Brain microvascular endothelial cell (primary cell): Measurements from ENCODE around the gene DOCK2.

Experiments
- DNase-seq: peaks from one replicate; pipeline ENCODE4 v3.0.0-alpha.2; 2020
- H3K27ac ChIP-seq: fragments of 250-450 bp; sonication (Bioruptor Pico); 2 replicates; pipeline ENCODE4 v1.5.1; 2020; ENCODE audit warnings: mild to moderate bottlenecking, moderate library complexity
- H3K27me3 ChIP-seq: fragments of 250-450 bp; sonication (Bioruptor Pico); replicated peaks from 2 replicates; pipeline ENCODE4 v1.5.1; 2020; ENCODE audit warnings: mild to moderate bottlenecking
- H3K36me3 ChIP-seq: fragments of 250-450 bp; sonication (Bioruptor Pico); replicated peaks from 2 replicates; pipeline ENCODE4 v1.5.1; 2020; ENCODE audit warnings: mild to moderate bottlenecking
- H3K4me3 ChIP-seq: 2 replicates; pipeline ENCODE4 v1.5.1; 2011; ENCODE audit warnings: low read depth, mild to moderate bottlenecking, control low read depth, low read length, moderate library complexity
- in situ Hi-C: cut with HindIII; loops from 2 replicates; pipeline ENCODE4 v1.10.0; 2017; ENCODE audit warnings: low sequenced_read_pairs, low pct_ligation_motif_present
- TF ChIP-seq, protein P1 (sequence below): IDR thresholded peaks from 2 replicates; pipeline ENCODE4 v1.5.1; 2011; ENCODE audit warnings: low read depth, mild to moderate bottlenecking, moderate library complexity, low read length, control low read depth, inconsistent platforms; ENCODE audit errors: missing control alignments

Gene DOCK2

DNA sequence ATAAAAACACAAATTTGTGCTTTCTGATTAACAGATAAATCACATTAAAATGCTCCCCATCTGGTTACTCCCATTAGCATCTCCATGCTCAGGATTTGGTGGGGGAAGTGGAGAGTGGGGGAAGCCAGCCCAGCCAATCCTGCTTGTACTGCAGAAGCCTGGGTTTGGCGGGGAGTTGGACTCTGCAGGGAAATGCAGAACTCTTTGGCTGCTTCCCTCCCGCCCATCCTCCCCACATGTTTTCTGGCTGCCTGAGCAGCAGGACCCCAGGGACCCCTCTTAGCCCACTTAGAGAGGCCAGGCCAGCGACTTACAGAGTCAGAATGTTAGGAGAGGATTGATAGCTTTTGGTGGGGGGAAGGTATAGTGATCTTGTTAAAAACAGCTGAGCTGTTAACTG is 409.2 kb downstream of the DOCK2 start:
- in situ Hi-C loops: no loop called here

DNA sequence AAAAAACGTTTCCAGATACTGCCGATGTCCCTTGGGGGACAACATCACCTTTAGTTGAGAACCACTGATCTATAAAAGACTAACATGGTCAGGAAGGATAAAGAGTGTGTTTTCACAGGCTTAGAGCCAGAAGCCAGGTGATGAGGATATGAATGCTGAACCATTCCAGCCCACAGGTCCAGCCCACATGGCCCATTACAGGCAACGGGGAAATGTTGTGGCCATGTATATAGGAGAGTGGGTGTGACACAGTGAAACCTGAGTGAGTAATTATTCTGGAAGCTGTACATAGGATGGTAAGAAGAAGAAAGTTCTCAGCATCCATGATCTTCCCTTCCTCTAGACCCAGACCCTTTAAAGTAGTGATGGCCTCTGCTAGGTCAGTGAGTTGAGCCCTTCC is 412.6 kb downstream of the DOCK2 start:
- DNase-seq: no peak
- Histone ChIP-seq H3K36me3 (no peaks in the 10 kb centered on the region), H3K27me3 (no peaks in the 10 kb centered on the region), H3K27ac (no peak overlapping the region), H3K4me3 (no peak overlapping the region)
- in situ Hi-C loops: no loop called here
- TF ChIP-seq, protein P1, sequence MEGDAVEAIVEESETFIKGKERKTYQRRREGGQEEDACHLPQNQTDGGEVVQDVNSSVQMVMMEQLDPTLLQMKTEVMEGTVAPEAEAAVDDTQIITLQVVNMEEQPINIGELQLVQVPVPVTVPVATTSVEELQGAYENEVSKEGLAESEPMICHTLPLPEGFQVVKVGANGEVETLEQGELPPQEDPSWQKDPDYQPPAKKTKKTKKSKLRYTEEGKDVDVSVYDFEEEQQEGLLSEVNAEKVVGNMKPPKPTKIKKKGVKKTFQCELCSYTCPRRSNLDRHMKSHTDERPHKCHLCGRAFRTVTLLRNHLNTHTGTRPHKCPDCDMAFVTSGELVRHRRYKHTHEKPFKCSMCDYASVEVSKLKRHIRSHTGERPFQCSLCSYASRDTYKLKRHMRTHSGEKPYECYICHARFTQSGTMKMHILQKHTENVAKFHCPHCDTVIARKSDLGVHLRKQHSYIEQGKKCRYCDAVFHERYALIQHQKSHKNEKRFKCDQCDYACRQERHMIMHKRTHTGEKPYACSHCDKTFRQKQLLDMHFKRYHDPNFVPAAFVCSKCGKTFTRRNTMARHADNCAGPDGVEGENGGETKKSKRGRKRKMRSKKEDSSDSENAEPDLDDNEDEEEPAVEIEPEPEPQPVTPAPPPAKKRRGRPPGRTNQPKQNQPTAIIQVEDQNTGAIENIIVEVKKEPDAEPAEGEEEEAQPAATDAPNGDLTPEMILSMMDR: no peak

More for the DNA sequence above, 409.2 kb downstream of the DOCK2 start:
- DNase-seq: no peak
- Histone ChIP-seq H3K27ac (no peak overlapping the region), H3K27me3 (no peaks in the 10 kb centered on the region), H3K36me3 (no peaks in the 10 kb centered on the region), H3K4me3 (no peak overlapping the region)
- TF ChIP-seq, protein P1: no peak

DNA sequence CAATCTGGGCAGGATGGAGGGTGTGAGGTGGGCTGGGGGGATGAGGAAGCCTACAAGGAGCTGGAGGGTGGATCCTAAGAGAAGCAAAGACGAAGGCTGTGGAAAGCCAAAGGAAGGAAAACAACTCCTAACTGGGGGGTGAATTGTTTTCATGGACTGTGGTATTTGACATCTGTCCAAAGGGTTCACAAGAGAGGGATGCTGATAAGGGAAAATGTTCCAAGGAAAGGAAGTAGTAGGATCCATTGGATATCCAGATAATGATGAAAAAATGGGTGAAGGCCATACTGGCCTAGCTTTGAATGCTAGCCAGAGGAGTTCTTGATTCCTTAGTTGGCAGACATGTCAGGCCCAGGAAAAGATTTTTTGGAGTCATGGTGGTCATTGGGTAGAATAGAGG is 416.8 kb downstream of the DOCK2 start:
- TF ChIP-seq, protein P1: no peak
- in situ Hi-C loops: no loop called here
- Histone ChIP-seq H3K27ac (no peak overlapping the region), H3K4me3 (no peak overlapping the region), H3K27me3 (no peaks in the 10 kb centered on the region), H3K36me3 (no peaks in the 10 kb centered on the region)
- DNase-seq: no peak

DNA sequence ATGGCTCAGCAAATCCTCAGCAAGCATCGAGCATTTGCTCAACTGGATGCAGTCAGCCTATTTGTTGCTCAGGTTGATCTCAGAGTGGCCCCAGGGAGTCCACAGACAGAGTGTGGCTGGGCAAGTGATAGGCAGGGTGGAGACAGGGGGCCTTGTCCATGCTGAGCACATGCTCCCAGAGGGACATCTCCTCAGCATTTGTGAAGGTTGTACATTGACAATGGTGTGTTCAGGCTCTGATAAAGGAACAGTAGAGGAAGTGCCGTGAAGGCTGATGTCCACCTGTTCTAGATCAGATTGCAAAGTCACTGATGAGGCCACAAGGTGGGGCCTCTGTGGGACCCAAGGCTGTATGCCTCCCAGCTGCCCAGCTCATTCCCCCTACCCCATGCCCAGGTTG is 418.5 kb downstream of the DOCK2 start:
- Histone ChIP-seq H3K4me3 (no peak overlapping the region), H3K36me3 (no peaks in the 10 kb centered on the region), H3K27me3 (no peaks in the 10 kb centered on the region), H3K27ac (no peak overlapping the region)
- no peak for DNase-seq
- in situ Hi-C loops: no loop called here
- TF ChIP-seq, protein P1: no peak

DNA sequence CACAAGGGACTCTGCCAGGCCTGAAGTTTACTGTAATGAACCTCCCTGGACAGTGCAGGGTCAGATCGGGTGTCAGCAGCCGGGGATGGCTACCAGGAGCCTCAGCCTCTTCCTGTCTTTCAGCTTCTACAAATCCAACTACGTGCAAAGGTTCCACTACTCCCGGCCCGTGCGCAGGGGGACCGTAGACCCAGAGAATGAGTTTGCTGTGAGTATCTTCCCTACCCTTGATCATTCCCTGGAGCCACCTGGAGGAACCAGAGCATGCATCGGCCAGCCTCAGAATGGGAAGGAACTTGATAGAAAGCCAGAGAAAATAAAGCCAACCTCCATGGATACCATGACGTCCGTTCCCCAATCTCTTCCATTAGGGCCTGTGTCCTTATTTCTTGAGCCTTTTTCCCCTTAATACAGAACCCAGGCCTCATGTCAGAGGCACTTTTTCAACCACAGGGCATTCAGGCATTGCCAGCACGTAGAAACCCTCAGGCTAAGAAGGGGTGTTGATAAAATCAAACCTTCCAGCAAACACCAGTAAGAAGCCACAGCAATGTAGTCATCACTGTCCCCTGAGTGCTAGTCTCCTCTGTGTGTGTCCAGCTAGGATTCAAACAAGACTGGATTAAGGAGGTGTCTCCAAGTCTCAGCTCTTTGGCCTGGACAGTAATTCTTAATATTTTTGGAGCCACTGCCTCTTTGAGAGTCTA is 419.6 kb downstream of the DOCK2 start:
- in situ Hi-C loops: no loop called here

More for the DNA sequence above, 419.6 kb downstream of the DOCK2 start:
- DNase-seq: no peak
- TF ChIP-seq, protein P1: no peak
- no peak overlapping the region for H3K4me3 ChIP-seq
- no peak overlapping the region for H3K27ac ChIP-seq
- no peaks in the 10 kb centered on the region for H3K27me3 ChIP-seq
- H3K36me3 ChIP-seq: no peaks in the 10 kb centered on the region
